ENCODE data around the gene USP35. TPM values are rescaled to one million over a fixed set of nuclear protein-coding genes. Genes with fewer than 3 reads are reported as not detected.

The USP35 gene
- total RNA-seq, 1 experiment from 2014 or later, result 6.0 TPM

DNA sequence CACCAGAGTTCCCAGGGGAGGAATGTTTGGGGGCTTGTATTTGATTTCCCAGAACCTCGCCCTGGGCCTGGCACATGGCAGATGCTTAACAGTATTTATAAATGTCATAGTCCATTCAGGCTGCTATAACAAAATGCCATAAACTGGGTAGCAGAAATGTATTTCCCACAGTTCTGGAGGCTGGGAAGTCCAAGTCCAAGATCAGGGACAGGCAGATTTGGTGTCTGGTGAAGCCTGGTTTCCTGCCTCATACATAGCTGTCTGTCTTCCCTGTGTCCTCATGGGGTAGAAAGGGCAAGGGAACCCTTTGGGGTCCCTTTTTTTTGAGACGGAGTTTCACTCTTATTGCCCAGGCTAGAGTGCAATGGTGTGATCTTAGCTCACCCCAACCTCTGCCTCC, 24.2 kb upstream of the USP35 start:
- Histone ChIP-seq H3K9me2 (ENCODE audit: insufficient read depth) (no peaks in the 10 kb centered on the region), H3K4me1 (ENCODE audit: control insufficient read depth in 1 of 2, insufficient read depth in 2 of 2, low read length in 2 of 2) (no peaks in the 10 kb centered on the region), H3K79me2 (ENCODE audit: insufficient read depth, low read length) (no peaks in the 10 kb centered on the region), H3K27ac (ENCODE audit: low read depth, low read length) (no peak overlapping the region), H3K4me2 (ENCODE audit: low read length) (no peak overlapping the region), H3K36me3 (ENCODE audit: control insufficient read depth in 1 of 2, insufficient read depth in 2 of 2, low read length in 2 of 2) (no peaks in the 10 kb centered on the region), H3K27me3 (ENCODE audit: insufficient read depth, low read length) (no peaks in the 10 kb centered on the region), H4K20me1 (ENCODE audit: insufficient read depth) (no peaks in the 10 kb centered on the region), H2AFZ (ENCODE audit: low read depth, low read length, poor library complexity, severe bottlenecking) (no peak overlapping the region), H3K9ac (ENCODE audit: low read length) (no peak overlapping the region), H3K9me3 (ENCODE audit: control insufficient read depth in 1 of 2, insufficient read depth in 1 of 2, low read depth in 1 of 2, low read length in 2 of 2) (no peaks in the 10 kb centered on the region), H3K4me3 (replicated peaks in 1 of 2; ENCODE audit: low read depth in 1 of 2, low read length in 2 of 2) (no peak overlapping the region)
- no TSS peak for BruUV-seq (replicated peaks)
- ChIA-PET POLR2A (no interaction called here), RAD21 (ENCODE audit: low non-redundant PET in 1 of 2, low total read pairs in 2 of 2, uncharacterized antibody in 2 of 2, unreplicated experiment in 2 of 2) (no interaction called here), CTCF (no interaction called here)
- DNase-seq (ENCODE audit: low read depth, low spot score) (no peak), ATAC-seq (no peak)
- intact Hi-C loops (cut with micrococcal nuclease), result no loop called here
- no peak for TF ChIP-seq SIN3A (IDR thresholded peaks at IDR 0.05; ENCODE audit: low read depth)

- Histone ChIP-seq H3K4me2 (ENCODE audit: low read length) (no peak overlapping the region), H4K20me1 (ENCODE audit: insufficient read depth) (no peaks in the 10 kb centered on the region), H3K9ac (ENCODE audit: low read length) (no peak overlapping the region), H3K4me3 (replicated peaks in 1 of 2; ENCODE audit: low read depth in 1 of 2, low read length in 2 of 2) (no peak overlapping the region), H3K9me3 (ENCODE audit: control insufficient read depth in 1 of 2, insufficient read depth in 1 of 2, low read depth in 1 of 2, low read length in 2 of 2) (no peaks in the 10 kb centered on the region), H3K27ac (ENCODE audit: low read depth, low read length) (no peak overlapping the region), H3K4me1 (ENCODE audit: control insufficient read depth in 1 of 2, insufficient read depth in 2 of 2, low read length in 2 of 2) (no peaks in the 10 kb centered on the region), H3K36me3 (ENCODE audit: control insufficient read depth in 1 of 2, insufficient read depth in 2 of 2, low read length in 2 of 2) (no peaks in the 10 kb centered on the region), H2AFZ (ENCODE audit: low read depth, low read length, poor library complexity, severe bottlenecking) (no peak overlapping the region), H3K9me2 (ENCODE audit: insufficient read depth) (no peaks in the 10 kb centered on the region), H3K79me2 (ENCODE audit: insufficient read depth, low read length) (no peaks in the 10 kb centered on the region), H3K27me3 (ENCODE audit: insufficient read depth, low read length) (no peaks in the 10 kb centered on the region)
- intact Hi-C loops (cut with micrococcal nuclease), result no loop called here
- BruUV-seq (replicated peaks), result no TSS peak
- no peak for ATAC-seq
- ChIA-PET CTCF (no interaction called here), RAD21 (ENCODE audit: low non-redundant PET in 1 of 2, low total read pairs in 2 of 2, uncharacterized antibody in 2 of 2, unreplicated experiment in 2 of 2) (no interaction called here), POLR2A (no interaction called here)
- no peak for TF ChIP-seq ZNF274 (IDR thresholded peaks at IDR 0.05; ENCODE audit: low read depth, low read length)
- DNase-seq (ENCODE audit: low read depth, low spot score), result no peak
Measured at GRCh38 chr11:78166855-78167469, 21.8 kb upstream of the USP35 start.
